Astrocyte (in vitro differentiated cells and primary cell): ENCODE data around the gene GSAP.

Source experiments
- CTCF ChIP-seq: IDR thresholded peaks from 2 replicates; pipeline ENCODE4 v1.5.1; 2011; ENCODE audit warnings: low read depth, mild to moderate bottlenecking, inconsistent platforms, low read length, moderate library complexity; ENCODE audit not compliant: insufficient read depth
- EZH2 ChIP-seq: IDR thresholded peaks from 2 replicates; pipeline ENCODE4 v1.6.1; 2012; ENCODE audit warnings: mild to moderate bottlenecking, low read length, inconsistent platforms; ENCODE audit not compliant: insufficient read depth

- TF ChIP-seq EZH2, result no peak
- no peak for TF ChIP-seq CTCF
Measured at GRCh38 chr7:77352665-77353406, 63.3 kb downstream of the GSAP start.
